ENCODE measurements around the gene KCNIP3.
"Not testable (repeated sequence)": the region's sequence is repeated elsewhere in the genome, so short reads cannot be mapped to it uniquely, and the experiment has no call there.

KCNIP3 gene

GRCh38 chr2:95346738-95347671 lies 49.9 kb downstream of the KCNIP3 start:
- no peak for DNase-seq (ENCODE audit: low read depth)

- no peak for DNase-seq (ENCODE audit: low read depth)
Measured at GRCh38 chr2:95347681-95348608, 50.8 kb downstream of the KCNIP3 start.

DNA sequence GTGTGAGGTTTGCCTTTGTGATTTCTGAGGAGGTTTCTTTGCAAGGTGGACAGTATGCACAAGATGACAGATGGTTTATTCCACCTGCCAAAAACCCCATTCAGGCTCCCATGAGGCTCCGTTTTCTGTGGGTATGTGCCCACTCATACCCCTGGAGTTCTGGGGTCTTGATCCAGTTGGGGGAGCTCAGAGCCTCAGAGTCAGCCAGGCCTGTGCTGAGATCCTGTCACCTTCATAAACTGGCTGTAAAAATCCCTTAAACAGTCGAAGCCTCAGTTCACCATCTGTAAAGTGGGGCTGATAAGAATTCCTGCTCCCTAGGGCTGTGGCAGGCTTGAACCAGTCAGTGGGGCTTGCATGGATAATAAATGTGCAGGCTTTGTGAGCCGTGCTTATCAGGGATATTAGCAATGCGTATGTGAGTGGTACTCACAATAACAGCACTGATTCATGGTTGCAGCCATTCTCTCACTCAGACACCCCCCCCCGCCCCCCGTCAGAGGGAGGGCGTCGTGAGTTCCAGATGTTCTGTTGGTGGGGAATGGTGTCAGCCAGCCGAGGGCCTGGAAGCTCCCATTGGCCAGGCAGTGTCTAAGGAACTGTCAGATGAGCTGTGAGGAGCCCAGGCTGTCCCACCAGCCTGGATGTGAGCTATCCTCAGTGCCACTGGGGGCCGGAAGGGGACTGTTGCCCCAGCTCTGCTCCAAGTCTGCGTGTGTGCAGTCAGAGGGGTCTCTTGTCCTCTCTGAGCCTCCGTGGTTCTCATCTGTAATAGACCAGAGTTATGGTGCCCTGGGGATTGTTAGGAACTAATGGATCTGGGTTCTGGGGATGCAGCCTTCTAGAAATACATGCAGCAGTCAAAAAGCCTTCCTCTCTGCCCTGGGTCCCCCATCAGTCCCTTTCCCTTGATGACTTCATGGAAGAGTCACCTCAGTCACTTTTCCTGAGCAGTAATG lies 51.7 kb downstream of the KCNIP3 start:
- peak; percentile 47 for DNase-seq (ENCODE audit: low read depth)

DNA sequence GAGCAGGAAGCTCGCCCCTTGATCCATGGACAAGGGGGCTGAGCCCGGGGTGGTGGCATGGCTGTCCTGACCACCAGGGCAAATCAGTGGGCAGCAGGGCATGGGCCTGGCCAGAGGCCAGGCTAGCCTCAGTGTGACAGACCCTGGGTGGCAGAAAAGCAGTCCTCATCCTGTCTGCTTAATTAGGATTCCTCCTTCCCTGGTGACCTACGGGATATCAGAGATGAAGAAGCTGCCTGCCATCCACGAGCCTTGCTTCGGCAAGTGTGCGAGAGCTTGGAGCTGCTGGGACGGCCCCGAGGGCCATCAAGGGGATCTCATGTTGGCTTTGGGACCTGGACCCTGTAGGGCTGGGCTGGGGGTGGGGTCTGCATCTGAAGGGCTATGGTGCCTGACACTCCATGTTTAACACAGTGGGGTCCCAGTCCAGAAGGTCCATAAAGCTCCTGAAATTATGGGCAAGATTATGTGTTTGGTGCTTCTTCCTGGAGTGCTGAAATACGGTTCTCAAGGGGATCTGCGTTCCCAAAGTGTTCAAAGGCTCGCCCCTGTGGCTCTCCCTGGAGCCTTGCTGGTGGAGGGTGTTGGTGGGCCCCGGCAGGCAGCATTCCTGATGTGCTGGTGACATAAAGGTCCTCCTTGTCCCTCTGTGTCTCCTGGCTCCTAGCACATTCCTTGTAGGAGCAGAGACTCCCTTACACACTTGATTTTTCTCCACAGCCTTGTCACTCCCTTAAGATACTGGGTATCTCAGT lies 52.6 kb downstream of the KCNIP3 start:
- DNase-seq (ENCODE audit: low read depth) = no peak

- no peak for DNase-seq (ENCODE audit: low read depth)
Measured at GRCh38 chr2:95350368-95350767, 53.2 kb downstream of the KCNIP3 start.

- no peak for DNase-seq (ENCODE audit: low read depth)
Measured at GRCh38 chr2:95350774-95351597, 53.8 kb downstream of the KCNIP3 start.

DNA sequence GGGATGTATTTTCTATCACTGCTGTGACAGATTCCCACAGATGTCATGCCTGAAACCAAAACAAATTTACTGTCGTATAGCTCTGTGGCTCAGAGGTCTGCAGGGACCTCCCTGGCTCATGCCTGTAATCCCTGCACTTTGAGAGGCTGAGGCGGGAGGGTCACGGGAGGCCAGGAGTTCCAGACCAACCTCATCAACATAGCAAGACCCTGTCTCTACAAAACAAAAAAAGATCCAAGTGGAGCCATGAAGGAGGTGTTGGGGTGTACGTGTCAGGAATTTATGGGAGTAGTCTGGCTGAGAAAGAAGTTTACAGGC lies 54.4 kb downstream of the KCNIP3 start:
- no peak for DNase-seq (ENCODE audit: low read depth)

DNA sequence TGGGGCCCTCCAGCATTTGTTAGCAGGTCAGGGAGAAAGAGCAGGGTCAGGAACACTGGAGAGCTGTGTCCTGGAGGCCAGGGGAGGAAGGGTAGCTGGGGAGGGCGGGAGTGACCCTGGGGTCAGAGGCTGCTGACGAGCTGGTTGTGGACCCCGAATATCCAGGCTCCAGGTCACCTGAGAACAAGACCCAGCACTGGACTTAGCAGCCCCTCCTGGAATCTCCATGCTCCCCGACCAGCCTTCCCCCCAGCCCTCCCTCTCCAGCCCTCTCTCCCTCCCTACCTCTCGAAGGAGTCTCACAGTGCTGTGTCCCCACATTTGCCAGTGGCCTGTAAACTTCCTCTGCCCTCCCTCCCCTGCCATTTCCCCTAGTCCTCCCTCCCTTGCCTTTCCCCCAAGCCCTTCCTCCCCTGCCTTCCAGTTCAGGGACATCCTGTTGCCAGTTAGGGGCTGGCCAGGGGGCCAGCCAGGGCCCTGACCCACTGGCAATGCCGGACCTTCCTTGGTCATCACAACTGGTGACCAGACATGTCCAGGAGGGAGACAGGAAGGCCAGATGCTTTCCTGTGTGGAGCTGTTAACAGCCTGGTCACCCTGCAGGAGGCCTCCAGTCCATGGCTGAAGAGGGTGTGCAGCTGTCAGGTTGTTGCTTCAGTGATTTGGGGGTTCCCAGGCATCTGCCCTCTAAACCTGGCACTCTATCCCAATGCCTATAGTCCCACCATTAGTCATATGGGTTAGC lies 55.3 kb downstream of the KCNIP3 start:
- no peak for DNase-seq (ENCODE audit: low read depth)

DNA sequence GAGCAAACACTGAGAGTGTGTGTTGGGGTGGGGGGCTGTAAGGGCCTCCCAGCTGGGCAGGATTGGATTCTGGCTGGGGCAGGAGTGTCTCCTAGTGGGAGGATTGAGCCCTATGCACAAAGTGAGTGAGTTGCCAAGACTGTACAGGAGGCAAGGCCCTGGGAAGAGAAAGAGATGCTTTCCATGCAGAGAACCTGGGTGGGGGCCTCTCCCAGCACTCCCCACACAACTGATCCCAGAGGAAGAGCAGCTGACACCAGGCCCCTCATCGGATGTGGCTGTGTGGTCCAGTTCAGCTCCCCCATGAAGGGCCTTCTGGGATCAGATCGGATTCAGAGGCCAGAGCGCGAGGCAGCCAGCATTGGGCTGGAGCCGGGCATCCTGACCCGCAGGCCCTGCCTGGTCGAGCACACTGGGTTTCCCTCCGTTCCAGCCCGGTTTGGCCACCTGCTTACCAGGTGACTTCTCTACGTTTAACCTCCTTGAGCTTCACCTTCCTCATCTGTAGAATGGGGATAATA lies 56.0 kb downstream of the KCNIP3 start:
- no peak for DNase-seq (ENCODE audit: low read depth)

GRCh38 chr2:95353613-95354468 lies 56.7 kb downstream of the KCNIP3 start:
- peak; percentile 35 for DNase-seq (ENCODE audit: low read depth)

DNA sequence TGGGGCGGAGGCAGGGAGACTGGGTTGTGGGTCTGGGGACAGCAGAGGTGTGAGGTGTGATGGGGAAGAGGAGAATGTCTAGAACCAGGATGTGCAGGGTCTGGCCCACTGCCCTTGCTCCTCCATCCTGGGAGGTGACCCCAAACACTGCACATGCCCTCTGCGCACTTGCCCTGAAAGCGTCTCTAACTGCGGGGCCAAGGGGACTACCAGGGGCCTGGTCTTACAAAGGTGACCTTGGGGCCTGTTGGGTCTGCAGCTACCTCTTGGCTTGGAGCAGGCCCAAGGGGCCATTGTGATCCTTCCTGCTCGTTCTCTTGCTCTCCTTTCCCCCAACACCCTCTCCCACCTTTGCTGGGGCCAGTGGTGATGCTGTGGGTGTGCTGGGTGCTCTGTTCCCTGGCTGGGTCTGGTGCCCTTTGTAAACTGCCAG lies 57.3 kb downstream of the KCNIP3 start:
- no peak for DNase-seq (ENCODE audit: low read depth)

DNA sequence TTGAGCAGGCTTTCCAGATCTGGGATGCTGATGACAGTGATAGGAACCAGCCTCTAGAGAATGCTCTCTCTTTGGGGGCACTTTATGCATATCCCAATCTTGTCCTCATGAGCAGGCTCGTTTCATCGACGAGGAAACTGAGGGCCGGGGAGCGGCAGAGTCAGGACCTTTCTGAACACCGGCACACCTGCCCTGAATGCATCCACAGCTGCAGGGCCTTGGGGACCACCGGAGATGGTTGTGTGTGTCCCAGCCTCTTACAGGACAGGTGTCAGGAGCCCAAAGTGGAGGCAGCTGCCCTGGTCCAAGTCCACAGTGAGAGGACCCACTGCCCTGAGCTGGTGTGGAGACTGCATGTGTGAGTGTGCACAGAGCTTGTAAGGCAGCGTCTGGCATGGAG lies 57.8 kb downstream of the KCNIP3 start:
- no peak for DNase-seq (ENCODE audit: low read depth)

DNA sequence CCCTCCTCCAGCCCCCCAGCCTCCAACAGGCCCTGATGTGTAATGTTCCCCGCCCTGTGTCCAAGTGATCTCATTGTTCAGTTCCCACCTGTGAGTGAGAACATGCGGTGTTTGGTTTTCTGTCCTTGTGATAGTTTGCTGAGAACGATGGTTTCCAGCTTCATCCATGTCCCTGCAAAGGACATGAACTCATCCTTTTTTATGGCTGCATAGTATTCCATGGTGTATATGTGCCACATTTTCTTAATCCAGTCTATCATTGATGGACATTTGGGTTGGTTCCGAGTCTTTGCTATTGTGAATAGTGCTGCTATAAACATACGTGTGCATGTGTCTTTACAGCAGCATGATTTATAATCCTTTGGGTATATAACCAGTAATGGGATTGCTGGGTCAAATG lies 58.3 kb downstream of the KCNIP3 start:
- DNase-seq (ENCODE audit: low read depth) = not testable (repeated sequence)

DNA sequence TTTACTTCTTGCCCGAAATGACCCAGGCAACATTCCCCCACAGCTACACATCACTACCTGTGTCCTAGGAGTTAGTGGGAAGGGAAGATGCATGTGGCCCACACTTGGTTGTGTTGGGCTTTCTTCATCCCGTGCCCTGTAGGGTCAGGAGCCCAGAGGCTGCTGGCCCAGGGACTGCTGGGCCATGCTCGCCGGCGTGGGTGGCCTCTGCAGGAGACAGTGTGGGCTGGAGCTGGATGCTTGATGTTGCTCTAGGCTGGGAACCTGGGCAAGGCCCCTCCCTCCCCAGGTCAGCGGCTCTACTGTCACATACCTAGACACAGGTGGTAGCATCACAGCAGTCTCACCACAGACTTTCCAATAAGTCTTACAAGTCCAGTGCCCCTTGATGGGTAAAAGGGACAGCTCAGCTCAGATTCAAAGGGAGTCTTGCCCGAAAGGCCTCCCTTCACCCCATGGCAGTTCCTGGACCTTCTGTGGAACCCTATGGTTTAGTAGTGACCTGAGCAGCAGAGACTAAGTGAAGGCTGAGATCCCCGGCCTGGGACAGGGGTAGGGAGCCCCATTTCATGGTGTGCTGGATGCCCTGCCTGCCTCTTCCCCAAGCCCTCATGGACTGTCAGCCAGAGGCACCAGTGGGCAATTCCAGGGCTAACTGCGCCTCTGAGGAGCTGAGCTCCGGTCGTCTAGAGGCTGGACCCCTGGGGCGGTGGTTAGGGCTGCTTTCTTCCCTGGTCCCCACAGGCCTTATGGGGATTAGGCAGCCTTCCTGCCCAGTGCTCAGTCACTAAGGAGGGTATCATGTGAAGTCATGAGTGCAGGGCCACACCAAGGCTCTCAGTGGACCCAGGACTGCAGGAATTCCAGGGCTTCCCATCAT lies 59.9 kb downstream of the KCNIP3 start:
- DNase-seq (ENCODE audit: low read depth) = no peak

GRCh38 chr2:95357717-95358280 lies 60.7 kb downstream of the KCNIP3 start:
- DNase-seq (ENCODE audit: low read depth) = no peak

DNA sequence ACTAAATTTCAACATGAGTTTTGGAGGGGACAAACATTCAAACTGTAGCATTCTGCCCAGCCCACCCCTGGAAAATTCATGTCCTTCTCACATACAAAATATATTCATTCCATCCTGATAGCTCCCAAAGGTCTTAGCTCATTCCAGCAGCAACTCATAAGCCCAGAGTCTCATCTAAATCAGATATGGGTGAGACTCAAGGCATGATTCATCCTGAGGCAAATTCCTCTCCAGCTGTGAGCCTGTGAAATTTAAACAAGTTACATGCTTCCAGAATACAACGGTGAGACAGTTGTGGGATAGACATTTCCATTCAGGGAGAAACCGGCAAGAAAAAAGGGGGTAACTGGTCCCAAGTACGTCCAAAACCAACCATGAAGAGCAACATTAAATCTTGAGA lies 61.9 kb downstream of the KCNIP3 start:
- DNase-seq (ENCODE audit: low read depth) = peak; percentile 62

GRCh38 chr2:95359501-95359930 lies 62.4 kb downstream of the KCNIP3 start:
- DNase-seq (ENCODE audit: low read depth) = no peak

All from fibroblast of gingiva (primary cell).